ENCODE data around the gene NPHP4. TPM values are rescaled to one million over a fixed set of nuclear protein-coding genes. Genes with fewer than 3 reads are reported as not detected.

Gene NPHP4
- total RNA-seq, 4 donors from 2014 or later = 6.7 to 19.9 (median 10.5) TPM

GRCh38 chr1:5831600-5832335 is 160.5 kb downstream of the NPHP4 start:
- Histone ChIP-seq H3K27me3 (peaks cover 10% of the 10 kb centered on the region), H3K27ac (no peak overlapping the region), H3K4me3 (no peak overlapping the region), H3K4me1 (no peaks in the 10 kb centered on the region), H3K9me3 (no peaks in the 10 kb centered on the region), H3K36me3 (no peaks in the 10 kb centered on the region)
- 33% methylated on average over 10 of the region's 10 CpGs; no CpG with 5 or more reads in 1 of the 2 donors for WGBS, 2 donors (ENCODE audit: low coverage in 1 of 2)
- no peak for TF ChIP-seq CTCF (IDR thresholded peaks at IDR 0.05)
- in situ Hi-C loops (cut with MboI; ENCODE audit: low pct_ligation_motif_present in 1 of 4, low pct_unique_long_range_greater_than_20kb in 1 of 4, low sequenced_read_pairs in 3 of 4) = no loop called here
- intact Hi-C loops (cut with DNase I; ENCODE audit: low total_unique reads) = no loop called here
- no peak for DNase-seq

GRCh38 chr1:5830771-5831599 is 161.2 kb downstream of the NPHP4 start:
- intact Hi-C loops (cut with DNase I; ENCODE audit: low total_unique reads) = no loop called here
- TF ChIP-seq POLR2AphosphoS5 (IDR thresholded peaks at IDR 0.05) (no peak), POLR2A (IDR thresholded peaks at IDR 0.05) (no peak), CTCF (IDR thresholded peaks at IDR 0.05) (no peak)
- in situ Hi-C loops (cut with MboI; ENCODE audit: low pct_ligation_motif_present in 1 of 4, low pct_unique_long_range_greater_than_20kb in 1 of 4, low sequenced_read_pairs in 3 of 4) = no loop called here

GRCh38 chr1:5829414-5829813 is 162.8 kb downstream of the NPHP4 start:
- 83 to 92% methylated on average over 3 of the region's 3 CpGs for WGBS, 2 donors (ENCODE audit: low coverage in 1 of 2)
- DNase-seq = no peak
- Histone ChIP-seq H3K27ac (no peak overlapping the region), H3K36me3 (no peaks in the 10 kb centered on the region), H3K27me3 (peaks cover 7% of the 10 kb centered on the region), H3K9me3 (no peaks in the 10 kb centered on the region), H3K4me1 (no peaks in the 10 kb centered on the region), H3K4me3 (no peak overlapping the region)
- in situ Hi-C loops (cut with MboI; ENCODE audit: low pct_ligation_motif_present in 1 of 4, low pct_unique_long_range_greater_than_20kb in 1 of 4, low sequenced_read_pairs in 3 of 4) = no loop called here
- intact Hi-C loops (cut with DNase I; ENCODE audit: low total_unique reads) = no loop called here
- no peak for TF ChIP-seq CTCF (IDR thresholded peaks at IDR 0.05)

More at GRCh38 chr1:5830771-5831599, 161.2 kb downstream of the NPHP4 start:
- Histone ChIP-seq H3K9me3 (no peaks in the 10 kb centered on the region), H3K27ac (no peak overlapping the region), H3K4me3 (no peak overlapping the region), H3K4me1 (no peaks in the 10 kb centered on the region), H3K36me3 (no peaks in the 10 kb centered on the region), H3K27me3 (peaks cover 7% of the 10 kb centered on the region)
- no peak for DNase-seq
- WGBS, 2 donors (ENCODE audit: low coverage in 1 of 2) = 72% methylated on average over 23 of the region's 26 CpGs; no CpG with 5 or more reads in 1 of the 2 donors

- intact Hi-C loops (cut with DNase I; ENCODE audit: low total_unique reads) = no loop called here
- Histone ChIP-seq H3K27ac (no peak overlapping the region), H3K9me3 (no peaks in the 10 kb centered on the region), H3K36me3 (no peaks in the 10 kb centered on the region), H3K4me3 (no peak overlapping the region), H3K27me3 (peaks cover 7% of the 10 kb centered on the region), H3K4me1 (no peaks in the 10 kb centered on the region)
- no peak for DNase-seq
- in situ Hi-C loops (cut with MboI; ENCODE audit: low pct_ligation_motif_present in 1 of 4, low pct_unique_long_range_greater_than_20kb in 1 of 4, low sequenced_read_pairs in 3 of 4) = no loop called here
- WGBS, 2 donors (ENCODE audit: low coverage in 1 of 2) = 76 to 78% methylated on average over 7 to 11 of the region's 11 CpGs
- TF ChIP-seq EP300 (IDR thresholded peaks at IDR 0.05; ENCODE audit: low read depth) = no peak
- TF ChIP-seq POLR2AphosphoS5 (IDR thresholded peaks at IDR 0.05) = no peak
- no peak for TF ChIP-seq CTCF (IDR thresholded peaks at IDR 0.05)
- no peak for TF ChIP-seq POLR2A (IDR thresholded peaks at IDR 0.05)
Observed at GRCh38 chr1:5828308-5828935, 163.8 kb downstream of the NPHP4 start.

All from transverse colon (tissue), 4 donors.